Measurements from ENCODE around the gene DNM3.

GRCh38 chr1:172446547-172446946 lies 605.2 kb downstream of the DNM3 start:
- TF ChIP-seq CTCF (IDR thresholded peaks at IDR 0.05; ENCODE audit: low read depth, low read length, poor library complexity, severe bottlenecking): no peak
- no peak for TF ChIP-seq EZH2phosphoT487 (IDR thresholded peaks at IDR 0.05; ENCODE audit: borderline replicate concordance, low read length)

All from DOHH2 (cell line).